ENCODE measurements around the gene HTT. TPM values are rescaled to one million over a fixed set of nuclear protein-coding genes. Genes with fewer than 3 reads are reported as not detected.

Gene HTT
- total RNA-seq, 4 donors from 2014 or later, result 37.5 to 119 (median 48.7) TPM

- H3K4me3 ChIP-seq, result no peak overlapping the region
- no peaks in the 10 kb centered on the region for H3K27me3 ChIP-seq
- TF ChIP-seq CTCF (IDR thresholded peaks at IDR 0.05) (no peak), POLR2A (IDR thresholded peaks at IDR 0.05) (no peak)
- no peaks in the 10 kb centered on the region for H3K4me1 ChIP-seq
- H3K36me3 ChIP-seq, result peaks cover 26 to 99% (median 29%) of the 10 kb centered on the region in 3 donors
- intact Hi-C loops (cut with DNase I), result no loop called here
- H3K9me3 ChIP-seq, result no peaks in the 10 kb centered on the region
- no peak for DNase-seq
- WGBS, 2 donors, result 97 to 98% methylated on average over 11 to 14 of the region's 20 CpGs
- no peak overlapping the region for H3K27ac ChIP-seq
Observed at GRCh38 chr4:3218824-3219760, 144.6 kb downstream of the HTT start.

- H3K4me3 ChIP-seq, result no peak overlapping the region
- H3K27me3 ChIP-seq, result no peaks in the 10 kb centered on the region
- H3K27ac ChIP-seq, result no peak overlapping the region
- DNase-seq, result no peak
- no peaks in the 10 kb centered on the region for H3K4me1 ChIP-seq
- peaks cover 26 to 99% (median 34%) of the 10 kb centered on the region in 3 donors for H3K36me3 ChIP-seq
- intact Hi-C loops (cut with DNase I), result no loop called here
- TF ChIP-seq CTCF (IDR thresholded peaks at IDR 0.05) (no peak), POLR2A (IDR thresholded peaks at IDR 0.05) (no peak)
- no peaks in the 10 kb centered on the region for H3K9me3 ChIP-seq
- 77 to 82% methylated on average over 8 to 9 of the region's 9 CpGs for WGBS, 2 donors
Observed at GRCh38 chr4:3219761-3220475, 145.4 kb downstream of the HTT start.

DNA sequence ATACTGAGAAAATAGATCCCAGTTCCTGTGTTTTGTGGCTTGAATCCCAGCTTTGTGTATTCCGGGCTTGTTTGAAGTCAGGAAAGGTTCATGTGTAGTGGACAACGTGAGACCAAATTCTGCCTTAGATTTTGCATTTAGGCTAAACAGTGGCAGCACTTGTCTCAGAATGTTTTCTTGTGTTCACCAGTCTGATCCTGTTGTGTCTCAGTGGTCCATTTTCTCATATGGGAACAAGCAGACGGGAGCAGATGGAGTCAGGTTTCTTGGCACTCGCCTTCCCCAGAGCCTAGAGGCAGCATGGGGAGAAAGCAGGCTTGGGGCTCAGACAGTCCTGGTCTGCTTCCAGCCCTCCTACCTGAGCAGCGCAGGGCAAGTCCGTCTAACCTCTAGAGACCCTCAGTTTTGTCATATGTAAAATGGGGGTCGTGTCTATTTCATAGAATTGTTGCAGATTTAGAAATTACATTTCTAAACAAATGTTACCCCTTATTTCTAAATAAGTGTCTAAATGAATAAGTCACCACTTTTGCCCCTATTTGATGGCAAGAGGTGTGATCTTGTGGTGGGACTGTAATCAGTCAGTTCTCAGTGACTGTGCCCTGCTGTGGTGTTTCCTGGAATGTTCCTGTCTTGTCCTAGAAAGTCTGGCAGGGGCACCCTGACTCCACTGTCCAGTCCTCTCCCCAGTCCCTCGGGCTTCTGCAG is 146.1 kb downstream of the HTT start:
- Histone ChIP-seq H3K4me1 (no peaks in the 10 kb centered on the region), H3K4me3 (no peak overlapping the region), H3K36me3 (peaks cover 26 to 99% (median 30%) of the 10 kb centered on the region in 3 donors), H3K9me3 (no peaks in the 10 kb centered on the region), H3K27ac (no peak overlapping the region), H3K27me3 (no peaks in the 10 kb centered on the region)
- intact Hi-C loops (cut with DNase I), result no loop called here
- 68 to 85% methylated on average over 6 to 8 of the region's 8 CpGs for WGBS, 2 donors
- TF ChIP-seq CTCF (IDR thresholded peaks at IDR 0.05), result no peak
- TF ChIP-seq POLR2A (IDR thresholded peaks at IDR 0.05), result no peak
- no peak for DNase-seq

DNA sequence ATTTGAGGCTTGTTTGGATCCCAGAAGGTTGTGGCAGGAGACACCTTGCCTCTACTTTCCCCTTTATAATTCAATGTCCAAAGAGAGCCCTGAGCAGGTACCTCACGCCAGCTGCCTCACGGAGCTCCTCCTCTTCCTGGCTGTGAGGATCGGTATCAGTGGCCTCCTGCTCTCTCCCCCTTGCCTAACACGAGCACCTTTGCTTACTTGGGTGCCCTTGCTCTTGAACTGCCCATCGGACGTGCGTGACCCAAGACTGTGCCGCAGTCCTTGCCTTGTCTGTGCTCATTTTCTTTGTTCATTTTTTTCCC is 146.7 kb downstream of the HTT start:
- 84 to 90% methylated on average over 8 of the region's 8 CpGs for WGBS, 2 donors
- Histone ChIP-seq H3K4me1 (peaks cover 0 to under 1% (median 0%) of the 10 kb centered on the region in 3 donors), H3K27me3 (no peaks in the 10 kb centered on the region), H3K9me3 (no peaks in the 10 kb centered on the region), H3K27ac (no peak overlapping the region), H3K36me3 (peaks cover 26 to 99% (median 30%) of the 10 kb centered on the region in 3 donors), H3K4me3 (no peak overlapping the region)
- DNase-seq, result no peak
- intact Hi-C loops (cut with DNase I), result no loop called here
- no peak for TF ChIP-seq POLR2A (IDR thresholded peaks at IDR 0.05)

DNA sequence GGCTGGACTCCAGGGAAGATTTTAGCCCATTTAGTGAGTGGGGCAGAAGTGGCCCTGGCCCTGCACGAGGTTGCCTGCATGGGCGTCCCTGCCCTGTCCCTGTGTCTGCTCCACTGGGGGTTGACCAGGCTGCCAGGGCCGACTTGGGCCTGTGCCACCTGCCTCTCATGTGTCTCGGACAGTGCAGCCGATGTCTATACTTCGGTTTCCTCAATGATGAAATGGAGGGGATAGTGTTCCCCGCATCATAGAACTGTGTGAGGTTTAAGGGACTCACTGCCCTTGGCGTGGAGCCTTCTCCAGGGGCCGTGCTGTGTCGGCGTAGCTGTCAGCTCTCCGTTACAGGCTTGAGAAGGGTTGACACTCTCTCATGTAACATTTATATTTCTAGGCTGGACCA is 147.5 kb downstream of the HTT start:
- H3K27ac ChIP-seq, result no peak overlapping the region
- no peak for DNase-seq
- peaks cover 0 to 6% (median 0%) of the 10 kb centered on the region in 3 donors for H3K4me1 ChIP-seq
- H3K9me3 ChIP-seq, result no peaks in the 10 kb centered on the region
- 80 to 100% methylated on average over 1 of the region's 12 CpGs for WGBS, 2 donors
- peaks cover 26 to 99% (median 30%) of the 10 kb centered on the region in 3 donors for H3K36me3 ChIP-seq
- no peaks in the 10 kb centered on the region for H3K27me3 ChIP-seq
- intact Hi-C loops (cut with DNase I), result no loop called here
- TF ChIP-seq CTCF (IDR thresholded peaks at IDR 0.05) (no peak), POLR2A (IDR thresholded peaks at IDR 0.05) (no peak)
- H3K4me3 ChIP-seq, result no peak overlapping the region

All from esophagus squamous epithelium (tissue), 5 donors.